Measurements from ENCODE around the gene ITPK1. TPM values are rescaled to one million over a fixed set of nuclear protein-coding genes. Genes with fewer than 3 reads are reported as not detected.

ITPK1 gene
- total RNA-seq, 4 donors from 2014 or later: 64.8 to 235 (median 128) TPM

DNA sequence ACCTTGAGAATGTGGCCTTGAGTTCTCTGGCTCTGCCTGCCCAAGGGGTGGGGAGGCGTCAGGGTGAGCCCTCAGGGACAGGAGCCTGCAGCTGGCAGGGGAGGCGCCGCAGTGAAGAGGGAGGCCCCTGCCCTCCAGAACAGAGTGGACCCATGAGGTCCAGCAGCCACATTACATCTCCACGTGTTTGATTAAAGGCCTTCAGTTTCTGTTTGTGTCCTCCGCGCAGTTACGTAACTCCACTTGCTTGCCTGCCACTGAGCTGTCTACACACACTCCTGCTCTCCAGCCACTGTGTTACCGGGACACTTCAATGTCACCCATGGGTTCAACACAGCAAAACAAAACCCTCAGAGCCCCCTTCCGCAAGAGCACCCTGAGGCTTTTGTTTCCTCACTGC is 122.4 kb downstream of the ITPK1 start:
- peaks cover 0 to 4% (median 1%) of the 10 kb centered on the region in 4 donors for H3K36me3 ChIP-seq
- no peak overlapping the region for H3K4me3 ChIP-seq
- WGBS, 2 donors (ENCODE audit: low coverage in 1 of 2): 77 to 97% methylated on average over 5 to 9 of the region's 9 CpGs
- in situ Hi-C loops (cut with MboI; ENCODE audit: low pct_ligation_motif_present in 1 of 4, low pct_unique_long_range_greater_than_20kb in 1 of 4, low sequenced_read_pairs in 3 of 4) (no loop called here), intact Hi-C loops (cut with DNase I; ENCODE audit: low total_unique reads) (no loop called here)
- no peak for DNase-seq
- no peaks in the 10 kb centered on the region for H3K4me1 ChIP-seq
- TF ChIP-seq POLR2AphosphoS5 (IDR thresholded peaks at IDR 0.05): no peak
- TF ChIP-seq CTCF (IDR thresholded peaks at IDR 0.05): peak in 1 of 5 experiments; percentile 10
- TF ChIP-seq POLR2A (IDR thresholded peaks at IDR 0.05): no peak
- TF ChIP-seq EP300 (IDR thresholded peaks at IDR 0.05; ENCODE audit: low read depth): no peak
- no peaks in the 10 kb centered on the region for H3K9me3 ChIP-seq
- no peaks in the 10 kb centered on the region for H3K27me3 ChIP-seq
- peak overlapping the region in 3 of 4 donors; percentile 12 to 61 (median 54) for H3K27ac ChIP-seq

GRCh38 chr14:92991536-92991935 is 124.2 kb downstream of the ITPK1 start:
- Histone ChIP-seq H3K9me3 (no peaks in the 10 kb centered on the region), H3K36me3 (peaks cover 0 to 4% (median 1%) of the 10 kb centered on the region in 4 donors), H3K4me3 (no peak overlapping the region), H3K4me1 (peaks cover 7 to 10% (median 8%) of the 10 kb centered on the region in 4 donors), H3K27ac (peak overlapping the region in 1 of 4 donors; percentile 34), H3K27me3 (no peaks in the 10 kb centered on the region)
- WGBS, 2 donors (ENCODE audit: low coverage in 1 of 2): 95% methylated on average over 8 of the region's 8 CpGs; no CpG with 5 or more reads in 1 of the 2 donors
- in situ Hi-C loops (cut with MboI; ENCODE audit: low pct_ligation_motif_present in 1 of 4, low pct_unique_long_range_greater_than_20kb in 1 of 4, low sequenced_read_pairs in 3 of 4) (no loop called here), intact Hi-C loops (cut with DNase I; ENCODE audit: low total_unique reads) (no loop called here)
- DNase-seq: no peak
- TF ChIP-seq EP300 (IDR thresholded peaks at IDR 0.05; ENCODE audit: low read depth): no peak
- no peak for TF ChIP-seq POLR2A (IDR thresholded peaks at IDR 0.05)
- TF ChIP-seq CTCF (IDR thresholded peaks at IDR 0.05): no peak
- no peak for TF ChIP-seq POLR2AphosphoS5 (IDR thresholded peaks at IDR 0.05)

- 72% methylated on average over 22 of the region's 22 CpGs; no CpG with 5 or more reads in 1 of the 2 donors for WGBS, 2 donors (ENCODE audit: low coverage in 1 of 2)
- intact Hi-C loops (cut with DNase I; ENCODE audit: low total_unique reads) (no loop called here), in situ Hi-C loops (cut with MboI; ENCODE audit: low pct_ligation_motif_present in 1 of 4, low pct_unique_long_range_greater_than_20kb in 1 of 4, low sequenced_read_pairs in 3 of 4) (no loop called here)
- Histone ChIP-seq H3K4me1 (peaks cover 11 to 18% (median 15%) of the 10 kb centered on the region in 4 donors), H3K36me3 (peaks cover 0 to 4% (median 1%) of the 10 kb centered on the region in 4 donors), H3K4me3 (no peak overlapping the region), H3K9me3 (no peaks in the 10 kb centered on the region), H3K27ac (peak overlapping the region in 2 of 4 donors; percentile 25 to 34), H3K27me3 (no peaks in the 10 kb centered on the region)
- TF ChIP-seq CTCF (IDR thresholded peaks at IDR 0.05): no peak
- no peak for TF ChIP-seq EP300 (IDR thresholded peaks at IDR 0.05; ENCODE audit: low read depth)
- TF ChIP-seq POLR2AphosphoS5 (IDR thresholded peaks at IDR 0.05): no peak
- TF ChIP-seq POLR2A (IDR thresholded peaks at IDR 0.05): no peak
- no peak for DNase-seq
Observed at GRCh38 chr14:92990456-92991430, 125.0 kb downstream of the ITPK1 start.

All from transverse colon (tissue), 4 donors.